ENCODE results near the gene ZSWIM7.

ZSWIM7 gene

DNA sequence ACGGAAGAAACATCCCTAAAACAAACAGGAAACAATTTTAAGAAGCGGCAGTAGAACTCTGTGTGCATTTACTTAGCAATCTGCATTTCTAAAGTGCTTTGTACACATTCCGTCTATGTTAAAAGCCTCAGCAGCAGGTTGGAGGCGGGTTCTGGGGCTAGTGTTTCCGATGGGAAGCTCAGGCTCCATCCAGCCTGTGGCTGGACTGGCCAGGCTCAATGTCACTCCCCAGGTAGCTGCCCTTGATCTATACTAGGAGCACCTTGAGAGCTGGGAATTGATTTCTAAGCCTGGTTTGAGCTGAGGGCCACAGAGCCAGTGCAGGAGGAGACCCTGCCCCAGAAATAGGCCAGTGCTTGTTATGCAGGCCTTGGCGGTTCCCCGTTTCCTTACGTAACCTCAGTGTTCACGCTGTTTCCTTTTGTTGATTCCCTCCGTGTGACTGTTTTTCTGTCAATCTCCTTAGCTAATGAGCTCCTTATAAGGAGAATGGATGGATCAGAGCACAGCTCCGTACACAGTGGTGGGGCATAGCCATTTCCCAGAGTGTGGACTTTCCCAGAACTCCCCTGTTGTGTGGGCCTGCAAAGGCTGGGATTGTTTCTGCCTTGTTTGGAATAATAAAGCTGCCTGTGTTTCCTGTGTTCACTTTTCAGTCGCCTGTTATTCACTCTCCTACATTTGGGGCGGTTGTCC, 33.2 kb downstream of the ZSWIM7 start:
- TF ChIP-seq TAF1 (IDR thresholded peaks at IDR 0.05; ENCODE audit: borderline replicate concordance, insufficient read depth, low read length) (no peak), POLR2AphosphoS5 (IDR thresholded peaks at IDR 0.05; ENCODE audit: low read depth, low read length) (no peak), SIN3A (IDR thresholded peaks at IDR 0.05; ENCODE audit: borderline replicate concordance, insufficient read depth, low read length) (no peak; the same call in 1 of the 2 replicates), FOXP2 (optimal IDR thresholded peaks at IDR 0.05; ENCODE audit: borderline replicate concordance, extremely low read depth, extremely low read length, insufficient read depth) (no peak)

DNA sequence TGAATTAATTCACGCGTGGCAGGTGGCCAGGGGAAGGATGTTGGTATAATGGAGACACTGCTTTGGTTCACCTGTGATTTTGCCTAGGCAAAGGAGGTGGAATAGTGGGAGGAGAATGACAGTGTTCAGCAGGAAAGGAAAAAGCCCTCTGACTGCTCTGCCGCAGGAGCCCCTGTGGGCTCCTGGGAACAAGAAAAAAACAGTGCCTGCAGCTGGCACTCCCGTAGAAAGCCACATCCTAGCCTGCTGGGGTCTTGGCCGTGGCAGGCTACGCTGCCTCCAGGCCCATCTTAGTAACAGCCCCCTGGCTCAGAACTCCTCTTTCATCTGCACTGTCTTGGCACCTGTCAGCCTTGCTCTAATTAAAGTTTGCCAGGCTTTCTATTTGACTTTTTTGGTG, 34.0 kb downstream of the ZSWIM7 start:
- TF ChIP-seq POLR2AphosphoS5 (IDR thresholded peaks at IDR 0.05; ENCODE audit: low read depth, low read length) (no peak), SIN3A (IDR thresholded peaks at IDR 0.05; ENCODE audit: borderline replicate concordance, insufficient read depth, low read length) (no peak), TAF1 (IDR thresholded peaks at IDR 0.05; ENCODE audit: borderline replicate concordance, insufficient read depth, low read length) (no peak), FOXP2 (optimal IDR thresholded peaks at IDR 0.05; ENCODE audit: borderline replicate concordance, extremely low read depth, extremely low read length, insufficient read depth) (no peak)
- TF ChIP-seq, protein P1, sequence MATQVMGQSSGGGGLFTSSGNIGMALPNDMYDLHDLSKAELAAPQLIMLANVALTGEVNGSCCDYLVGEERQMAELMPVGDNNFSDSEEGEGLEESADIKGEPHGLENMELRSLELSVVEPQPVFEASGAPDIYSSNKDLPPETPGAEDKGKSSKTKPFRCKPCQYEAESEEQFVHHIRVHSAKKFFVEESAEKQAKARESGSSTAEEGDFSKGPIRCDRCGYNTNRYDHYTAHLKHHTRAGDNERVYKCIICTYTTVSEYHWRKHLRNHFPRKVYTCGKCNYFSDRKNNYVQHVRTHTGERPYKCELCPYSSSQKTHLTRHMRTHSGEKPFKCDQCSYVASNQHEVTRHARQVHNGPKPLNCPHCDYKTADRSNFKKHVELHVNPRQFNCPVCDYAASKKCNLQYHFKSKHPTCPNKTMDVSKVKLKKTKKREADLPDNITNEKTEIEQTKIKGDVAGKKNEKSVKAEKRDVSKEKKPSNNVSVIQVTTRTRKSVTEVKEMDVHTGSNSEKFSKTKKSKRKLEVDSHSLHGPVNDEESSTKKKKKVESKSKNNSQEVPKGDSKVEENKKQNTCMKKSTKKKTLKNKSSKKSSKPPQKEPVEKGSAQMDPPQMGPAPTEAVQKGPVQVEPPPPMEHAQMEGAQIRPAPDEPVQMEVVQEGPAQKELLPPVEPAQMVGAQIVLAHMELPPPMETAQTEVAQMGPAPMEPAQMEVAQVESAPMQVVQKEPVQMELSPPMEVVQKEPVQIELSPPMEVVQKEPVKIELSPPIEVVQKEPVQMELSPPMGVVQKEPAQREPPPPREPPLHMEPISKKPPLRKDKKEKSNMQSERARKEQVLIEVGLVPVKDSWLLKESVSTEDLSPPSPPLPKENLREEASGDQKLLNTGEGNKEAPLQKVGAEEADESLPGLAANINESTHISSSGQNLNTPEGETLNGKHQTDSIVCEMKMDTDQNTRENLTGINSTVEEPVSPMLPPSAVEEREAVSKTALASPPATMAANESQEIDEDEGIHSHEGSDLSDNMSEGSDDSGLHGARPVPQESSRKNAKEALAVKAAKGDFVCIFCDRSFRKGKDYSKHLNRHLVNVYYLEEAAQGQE (IDR thresholded peaks at IDR 0.05; ENCODE audit: insufficient read depth in 1 of 2, low read depth in 2 of 2, low read length in 2 of 2): no peak

DNA sequence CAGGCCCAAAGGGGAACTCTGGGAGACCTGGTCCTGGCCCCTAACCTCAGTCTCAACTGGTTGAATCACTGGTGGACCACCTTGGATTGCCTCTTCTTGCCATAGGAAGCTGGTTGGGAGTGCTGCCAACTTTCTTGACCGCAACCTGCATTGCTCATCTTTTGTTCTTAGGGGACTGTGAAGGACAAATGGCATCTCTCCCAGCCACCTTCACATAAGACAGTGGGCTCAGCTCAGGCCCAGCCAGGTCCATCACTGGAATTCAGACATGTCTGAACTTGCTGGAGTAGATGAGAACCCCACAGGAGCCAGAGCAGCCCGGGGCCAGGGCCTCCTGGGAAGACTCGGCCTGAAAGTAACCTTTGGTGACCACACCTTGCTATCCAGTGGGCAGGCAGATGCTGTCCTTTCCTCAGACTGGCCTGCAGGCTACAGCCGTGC, 35.8 kb downstream of the ZSWIM7 start:
- TF ChIP-seq FOXP2 (optimal IDR thresholded peaks at IDR 0.05; ENCODE audit: borderline replicate concordance, extremely low read depth, extremely low read length, insufficient read depth): no peak
- TF ChIP-seq SIN3A (IDR thresholded peaks at IDR 0.05; ENCODE audit: borderline replicate concordance, insufficient read depth, low read length): no peak
- TF ChIP-seq POLR2AphosphoS5 (IDR thresholded peaks at IDR 0.05; ENCODE audit: low read depth, low read length): no peak
- TF ChIP-seq, protein P1 (IDR thresholded peaks at IDR 0.05; ENCODE audit: insufficient read depth in 1 of 2, low read depth in 2 of 2, low read length in 2 of 2): no peak
- TF ChIP-seq TAF1 (IDR thresholded peaks at IDR 0.05; ENCODE audit: borderline replicate concordance, insufficient read depth, low read length): no peak

DNA sequence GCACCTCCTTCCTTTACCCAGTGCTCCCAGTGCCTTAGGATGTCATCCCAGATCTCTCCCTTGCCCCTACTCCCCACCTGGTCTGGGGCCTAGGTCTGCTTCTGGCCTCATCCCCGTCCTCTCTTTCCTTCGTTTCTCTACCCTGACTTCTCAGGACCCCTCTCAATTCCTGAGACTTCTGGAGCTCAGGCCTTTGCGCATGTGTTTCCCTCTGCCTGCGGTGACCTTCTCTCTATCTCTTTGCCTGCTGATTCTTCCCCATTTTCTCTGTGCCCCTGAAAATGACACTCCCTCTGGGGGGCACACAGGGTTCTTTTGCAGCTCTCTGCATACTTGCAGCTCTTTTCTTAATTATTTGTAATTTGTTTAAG, 41.0 kb downstream of the ZSWIM7 start:
- TF ChIP-seq SIN3A (IDR thresholded peaks at IDR 0.05; ENCODE audit: borderline replicate concordance, insufficient read depth, low read length) (no peak), TAF1 (IDR thresholded peaks at IDR 0.05; ENCODE audit: borderline replicate concordance, insufficient read depth, low read length) (no peak), POLR2AphosphoS5 (IDR thresholded peaks at IDR 0.05; ENCODE audit: low read depth, low read length) (no peak), FOXP2 (optimal IDR thresholded peaks at IDR 0.05; ENCODE audit: borderline replicate concordance, extremely low read depth, extremely low read length, insufficient read depth) (no peak)
- TF ChIP-seq, protein P1 (IDR thresholded peaks at IDR 0.05; ENCODE audit: insufficient read depth in 1 of 2, low read depth in 2 of 2, low read length in 2 of 2): no peak

DNA sequence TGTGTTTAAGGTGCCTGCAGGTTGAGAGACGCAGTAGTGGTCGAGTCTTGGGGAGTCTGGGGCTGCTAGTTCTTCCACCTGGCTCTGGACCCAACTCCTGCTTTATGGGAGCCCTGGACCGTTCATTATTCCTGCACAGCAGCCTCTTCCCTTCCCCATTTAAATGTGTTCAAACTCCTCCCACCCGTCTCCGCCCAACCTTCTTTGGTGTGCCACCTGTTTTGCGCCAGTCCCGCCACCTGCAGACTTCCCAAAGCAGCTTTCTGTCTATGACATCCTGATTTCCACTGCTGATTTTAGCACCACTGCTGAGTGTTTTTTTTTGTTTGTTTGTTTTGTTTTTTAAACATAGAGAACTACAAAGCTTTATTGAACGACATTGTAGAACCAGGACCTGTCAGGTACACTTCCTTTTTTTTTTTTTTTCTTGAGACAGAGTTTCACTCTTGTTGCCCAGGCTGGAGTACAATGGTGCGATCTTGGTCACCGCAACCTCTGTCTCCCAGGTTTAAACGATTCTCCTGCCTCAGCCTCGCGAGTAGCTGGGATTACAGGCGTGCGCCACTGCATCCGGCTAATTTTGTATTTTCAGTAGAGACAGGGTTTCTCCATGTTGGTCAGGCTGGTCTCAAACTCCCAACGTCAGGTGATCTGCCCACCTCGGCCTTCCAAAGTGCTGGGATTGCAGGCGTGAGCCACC, 41.7 kb downstream of the ZSWIM7 start:
- TF ChIP-seq TAF1 (IDR thresholded peaks at IDR 0.05; ENCODE audit: borderline replicate concordance, insufficient read depth, low read length) (no peak), SIN3A (IDR thresholded peaks at IDR 0.05; ENCODE audit: borderline replicate concordance, insufficient read depth, low read length) (no peak), FOXP2 (optimal IDR thresholded peaks at IDR 0.05; ENCODE audit: borderline replicate concordance, extremely low read depth, extremely low read length, insufficient read depth) (no peak), POLR2AphosphoS5 (IDR thresholded peaks at IDR 0.05; ENCODE audit: low read depth, low read length) (no peak)
- TF ChIP-seq, protein P1 (IDR thresholded peaks at IDR 0.05; ENCODE audit: insufficient read depth in 1 of 2, low read depth in 2 of 2, low read length in 2 of 2): no peak
